Kidney epithelial cell (primary cell): ENCODE data around the gene ALKBH8. TPM values are rescaled to one million over a fixed set of nuclear protein-coding genes. Genes with fewer than 3 reads are reported as not detected.
"Not testable (repeated sequence)": the region's sequence is repeated elsewhere in the genome, so short reads cannot be mapped to it uniquely, and the experiment has no call there.

Experiments
- DNase-seq: peaks from one replicate; pipeline ENCODE4 v3.0.0-alpha.2; 2010; ENCODE audit warnings: low read depth
- H3K27me3 ChIP-seq: 2 replicates; pipeline ENCODE4 v1.6.0; 2011; ENCODE audit warnings: low read length; ENCODE audit not compliant: control insufficient read depth, insufficient read depth
- H3K36me3 ChIP-seq: 2 replicates; pipeline ENCODE4 v1.5.1; 2011; ENCODE audit warnings: low read length; ENCODE audit not compliant: control insufficient read depth, insufficient read depth
- H3K4me3 ChIP-seq: 2 replicates; pipeline ENCODE4 v1.5.1; 2011; ENCODE audit warnings: low read depth, mild to moderate bottlenecking, control low read depth, low read length
- CTCF ChIP-seq: IDR thresholded peaks from 2 replicates; pipeline ENCODE4 v1.5.1; 2011; ENCODE audit warnings: mild to moderate bottlenecking, moderate library complexity, low read length, control low read depth, inconsistent platforms; ENCODE audit not compliant: insufficient read depth, poor library complexity, severe bottlenecking
- total RNA-seq: library from RNA; depleted of rRNA; stranded (reverse); fragments of >200 nt; gene quantifications from 2 replicates; pipeline ENCODE4 v1.2.3, GENCODE V29; 2015

The ALKBH8 gene
- total RNA-seq, 1 donor from 2014 or later, result 7.1 TPM

DNA sequence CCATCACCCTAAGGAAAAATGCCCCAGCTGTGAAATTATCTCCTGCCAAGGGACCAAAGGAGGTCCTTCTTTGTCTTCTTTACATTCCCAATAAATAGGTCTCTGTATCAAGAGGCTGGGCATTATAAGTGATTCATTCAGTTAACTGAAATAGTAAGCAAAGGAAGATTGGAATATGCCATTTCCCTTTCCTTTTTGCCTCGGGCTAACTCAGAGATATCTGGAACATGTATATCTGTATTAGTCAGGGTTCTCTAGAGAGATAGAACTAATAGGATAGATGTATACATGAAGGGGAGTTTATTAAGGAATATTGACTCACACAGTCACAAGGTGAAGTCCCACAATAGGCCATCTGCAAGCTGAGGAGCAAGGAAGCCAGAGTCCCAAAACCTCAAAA lies 92.6 kb downstream of the ALKBH8 start:
- H3K36me3 ChIP-seq, result no peaks in the 10 kb centered on the region
- TF ChIP-seq CTCF, result no peak
- no peak for DNase-seq
- no peak overlapping the region for H3K4me3 ChIP-seq
- H3K27me3 ChIP-seq, result no peaks in the 10 kb centered on the region

DNA sequence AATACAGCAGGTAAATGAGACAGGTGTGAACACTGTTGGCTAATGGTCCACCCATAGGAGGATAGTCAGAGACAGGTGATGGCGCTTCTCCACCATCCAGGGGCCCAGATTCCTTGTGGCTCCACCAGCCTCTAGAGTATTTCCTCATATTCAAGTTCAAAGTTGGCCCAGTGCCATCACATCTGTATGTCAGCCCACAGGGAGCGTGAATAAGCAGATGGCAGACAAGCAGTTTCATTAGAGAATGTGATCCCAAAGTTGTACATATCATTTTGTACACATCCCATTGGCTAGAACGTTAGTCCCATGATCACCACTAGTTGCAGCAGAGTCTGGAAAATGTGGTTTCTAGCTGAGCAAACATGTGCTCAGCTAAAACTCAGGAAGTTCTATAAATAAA lies 96.9 kb downstream of the ALKBH8 start:
- no peak for TF ChIP-seq CTCF
- Histone ChIP-seq H3K36me3 (no peaks in the 10 kb centered on the region), H3K4me3 (no peak overlapping the region), H3K27me3 (no peaks in the 10 kb centered on the region)
- DNase-seq, result no peak

DNA sequence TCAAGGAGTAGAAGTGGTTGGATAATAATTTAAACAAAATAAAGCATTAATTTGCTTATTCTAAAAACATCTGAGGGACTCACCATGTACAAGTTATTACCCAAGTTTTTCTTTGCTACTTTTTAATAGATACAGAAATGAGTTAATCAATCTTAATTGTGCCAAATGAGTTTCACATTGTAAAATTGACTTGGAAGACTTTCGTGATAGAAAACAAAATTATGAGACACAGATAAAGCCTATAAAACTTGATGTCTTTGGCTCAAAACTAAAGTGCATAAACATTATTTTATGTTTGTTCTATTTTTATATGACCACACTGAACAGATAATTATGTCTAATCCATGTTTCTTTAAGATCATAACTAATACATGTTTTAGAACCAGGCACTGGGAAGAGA lies 97.8 kb downstream of the ALKBH8 start:
- DNase-seq, result no peak
- no peak for TF ChIP-seq CTCF
- no peak overlapping the region for H3K4me3 ChIP-seq
- no peaks in the 10 kb centered on the region for H3K27me3 ChIP-seq
- H3K36me3 ChIP-seq, result no peaks in the 10 kb centered on the region

- DNase-seq, H3K4me3 ChIP-seq, H3K27me3 ChIP-seq: not testable (repeated sequence)
Measured at GRCh38 chr11:107466275-107466866, 99.2 kb downstream of the ALKBH8 start.

DNA sequence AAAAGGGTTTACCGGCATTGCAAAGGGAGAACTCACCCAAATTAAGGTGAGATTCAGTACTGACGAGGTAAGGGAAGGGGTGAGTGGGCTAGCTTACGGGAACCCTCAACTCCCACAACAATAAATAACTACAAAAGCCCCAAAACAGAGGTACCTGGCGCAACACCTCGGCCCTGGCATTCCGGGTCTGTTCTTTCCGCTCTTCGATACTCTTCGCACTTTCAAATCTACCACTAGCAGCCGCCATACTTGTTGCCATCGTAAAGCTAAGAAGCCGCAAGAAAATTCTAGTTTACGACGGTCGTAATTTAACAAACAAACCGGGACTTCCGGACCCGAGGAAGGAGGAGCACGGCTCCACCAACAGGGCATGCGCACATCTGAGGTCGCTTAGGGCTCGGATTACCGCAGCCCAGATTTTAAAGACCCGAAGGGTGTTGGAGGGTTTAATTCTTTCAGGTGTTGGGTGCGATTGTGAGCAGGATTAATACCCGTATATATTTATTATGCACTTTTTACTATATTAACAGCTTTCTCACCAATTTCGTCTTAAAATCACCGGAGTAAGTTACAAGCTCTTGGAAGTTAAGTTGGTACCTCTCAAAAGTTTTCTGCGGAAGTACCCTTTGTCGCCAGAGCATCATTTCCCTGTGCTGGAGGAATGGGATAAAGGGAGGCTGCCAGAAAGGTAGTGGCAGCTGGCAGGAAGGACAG lies 107.8 kb downstream of the ALKBH8 start, which contains the start of gene CWF19L2:
Gene CWF19L2 (minus strand): TSS at position 268 of the 714 bp plus-strand sequence. CDS start 9 bp downstream, at position 259.
- H3K4me3 ChIP-seq, result peak within 1 kb of the TSS; percentile 94
- H3K27me3 ChIP-seq, result no peaks in the 10 kb centered on the region
- peak; percentile 95 for DNase-seq
- H3K36me3 ChIP-seq, result no peaks in the 10 kb centered on the region
- TF ChIP-seq CTCF, result no peak

More at GRCh38 chr11:107466275-107466866, 99.2 kb downstream of the ALKBH8 start:
- not testable (repeated sequence) for H3K36me3 ChIP-seq

DNA sequence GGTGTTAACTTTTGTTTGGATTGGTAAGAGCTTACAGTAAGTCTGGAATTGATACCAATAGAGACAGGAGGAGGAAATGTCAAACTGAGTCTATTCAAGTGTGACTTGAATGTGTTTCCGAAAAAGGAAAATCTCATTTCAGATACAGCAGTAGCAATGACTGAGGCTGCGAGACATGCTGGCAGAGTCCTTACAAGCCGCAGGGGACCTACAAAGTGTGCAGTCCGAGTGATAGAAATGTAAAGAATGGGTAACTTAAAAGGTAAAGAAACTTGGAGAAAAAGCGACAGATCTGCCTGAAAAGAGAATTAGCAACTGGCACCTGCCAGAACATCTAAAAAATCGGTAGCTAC lies 108.4 kb downstream of the ALKBH8 start:
- H3K4me3 ChIP-seq, result peak overlapping the region; percentile 94
- TF ChIP-seq CTCF, result no peak
- no peaks in the 10 kb centered on the region for H3K27me3 ChIP-seq
- H3K36me3 ChIP-seq, result no peaks in the 10 kb centered on the region
- no peak for DNase-seq
